K562 (cell line): ENCODE results near the gene CLEC18A. TPM values are rescaled to one million over a fixed set of nuclear protein-coding genes. Genes with fewer than 3 reads are reported as not detected.
A peak's percentile ranks its signal among the peaks of the same experiment; 100 is the strongest.

ENCODE experiments used
- ATAC-seq: fragments of 200-7000 bp; cut with Tn5 transposase; 3 replicates; pipeline ENCODE4 v1.9.1; 2020; ENCODE audit warnings: moderate library complexity
- BruUV-seq: library from RNA; stranded (reverse); fragments of 400-500 nt; replicated peaks from 2 replicates; lab custom pipeline; 2021; lab: Mats Ljungman, UMichigan
- CTCF ChIA-PET: fragments of 300-600 bp; formaldehyde crosslinking; extraction: SDS; loops from one replicate; lab custom pipeline; 2021; ENCODE audit warnings: low intra/inter-chr PET ratio; lab: Yijun Ruan, JAX
- POLR2A ChIA-PET: fragments of 300-600, 350-650 bp; sonication (Branson Sonifier 250); formaldehyde crosslinking; extraction: SDS; loops from one replicate; lab custom pipeline; 2021; ENCODE audit warnings: antibody characterized with exemption, inconsistent platforms; lab: Yijun Ruan, JAX
- DNase-seq, 4 experiments: peaks; one replicate each; pipeline versions ENCODE4 v3.0.0 to v3.0.0-alpha.2; 2011 to 2018; ENCODE audit warnings: low spot score in 3 of 4, mixed read lengths in 3 of 4; ENCODE audit errors: extremely low read depth in 1 of 4
- FAIRE-seq: peaks from 2 replicates; lab custom pipeline; 2011; peaks lifted over from hg19 to GRCh38; lab: Jason Lieb, UNC
- H2AFZ ChIP-seq: 2 replicates; pipeline ENCODE4 v1.6.0; 2011; ENCODE audit warnings: low read depth, low read length, control low read depth, inconsistent platforms
- H3K27ac ChIP-seq: fragments of 200-600 bp; 3 replicates; pipeline ENCODE4 v1.8.0; 2011; ENCODE audit warnings: low read depth, mild to moderate bottlenecking, control low read depth, inconsistent platforms, low read length, moderate library complexity, mixed read lengths; ENCODE audit errors: extremely low read depth
- H3K27me3 ChIP-seq, 2 experiments: fragments of 300-600 bp in 1 of 2; 2 replicates in 1 of 2; 3 replicates in 1 of 2; pipeline versions ENCODE4 v1.6.0 to v1.8.0; 2011; ENCODE audit warnings: inconsistent platforms in 2 of 2, low read length in 2 of 2, mild to moderate bottlenecking in 1 of 2, mixed read lengths in 1 of 2, moderate library complexity in 1 of 2; ENCODE audit not compliant: control insufficient read depth in 2 of 2, insufficient read depth in 2 of 2
- H3K36me3 ChIP-seq: fragments of 300-600 bp; 3 replicates; pipeline ENCODE4 v1.8.0; 2011; ENCODE audit warnings: mild to moderate bottlenecking, low read length, inconsistent platforms; ENCODE audit not compliant: control insufficient read depth, insufficient read depth
- H3K4me1 ChIP-seq, 2 experiments: fragments of 200-600 bp in 1 of 2; replicated peaks in 1 of 2; 2 replicates in 1 of 2; 3 replicates in 1 of 2; pipeline versions ENCODE4 v1.5.1 to v1.8.0; 2011; ENCODE audit warnings: inconsistent platforms in 2 of 2, low read length in 2 of 2, mild to moderate bottlenecking in 1 of 2, mixed read lengths in 1 of 2, moderate library complexity in 1 of 2; ENCODE audit not compliant: control insufficient read depth in 2 of 2, insufficient read depth in 2 of 2
- H3K4me2 ChIP-seq: 2 replicates; pipeline ENCODE4 v1.6.1; 2011; ENCODE audit warnings: low read length, control low read depth, inconsistent platforms, mixed read lengths; ENCODE audit not compliant: insufficient read depth
- H3K4me3 ChIP-seq: fragments of 200-600 bp; sonication (generic), shearing (Covaris generic); 2 replicates; pipeline ENCODE4 v1.5.1; 2016; ENCODE audit warnings: control low read depth, inconsistent platforms
- H3K79me2 ChIP-seq: fragments of 200-600 bp; 3 replicates; pipeline ENCODE4 v1.8.0; 2011; ENCODE audit warnings: low read length, inconsistent platforms; ENCODE audit not compliant: control insufficient read depth, insufficient read depth
- H3K9ac ChIP-seq, 2 experiments: 2 replicates each; pipeline versions ENCODE4 v1.6.0 to v1.6.1; 2011; ENCODE audit warnings: low read depth in 2 of 2, low read length in 2 of 2, control low read depth in 1 of 2, inconsistent platforms in 1 of 2, mild to moderate bottlenecking in 1 of 2, mixed read lengths in 1 of 2; ENCODE audit not compliant: insufficient read depth in 1 of 2
- H3K9me1 ChIP-seq: one replicate; pipeline ENCODE4 v1.6.0; 2011; ENCODE audit warnings: inconsistent platforms, mild to moderate bottlenecking, low read length, moderate library complexity; ENCODE audit not compliant: control insufficient read depth, insufficient read depth
- H3K9me3 ChIP-seq: replicated peaks from 2 replicates; pipeline ENCODE4 v1.5.1; 2011; ENCODE audit warnings: low read depth, low read length, inconsistent platforms; ENCODE audit not compliant: control insufficient read depth, insufficient read depth
- H4K20me1 ChIP-seq: replicated peaks from 2 replicates; pipeline ENCODE4 v1.6.1; 2011; ENCODE audit warnings: low read length, inconsistent platforms, mixed read lengths; ENCODE audit not compliant: control insufficient read depth, insufficient read depth
- ASH1L ChIP-seq: fragments of 450-650 bp; IDR thresholded peaks from 2 replicates; pipeline ENCODE4 v1.6.1; 2018; ENCODE audit warnings: borderline replicate concordance, mild to moderate bottlenecking, low read depth; ENCODE audit not compliant: partially characterized antibody
- CEBPB ChIP-seq: fragments of 450-650 bp; IDR thresholded peaks from 2 replicates; pipeline ENCODE4 v1.6.1; 2016; ENCODE audit warnings: missing genetic modification characterization, missing compliant biosample characterization
- CEBPG ChIP-seq, 3 experiments: fragments of 200-800 bp in 1 of 3; sonication (Bioruptor generic) in 1 of 3; sonication (generic) in 1 of 3; formaldehyde crosslinking in 1 of 3; IDR thresholded peaks in 2 of 3; conservative IDR thresholded peaks in 1 of 3; 2 replicates each; pipeline versions ENCODE4 v1.6.1 to v1.8.0; 2016 to 2022; ENCODE audit warnings: missing compliant biosample characterization in 2 of 3, missing genetic modification characterization in 2 of 3, mild to moderate bottlenecking in 1 of 3, missing genetic modification reagents in 1 of 3
- FOS ChIP-seq: IDR thresholded peaks from 3 replicates; pipeline ENCODE4 v1.6.1; 2011; ENCODE audit not compliant: insufficient read length; ENCODE audit errors: extremely low read depth
- FOXA3 ChIP-seq, 2 experiments: fragments of 450-650 bp in 1 of 2; sonication (generic) in 1 of 2; formaldehyde crosslinking; IDR thresholded peaks in 1 of 2; conservative IDR thresholded peaks in 1 of 2; 2 replicates each; pipeline versions ENCODE4 v1.4.0 to v1.8.0; 2020 to 2022; ENCODE audit warnings: mild to moderate bottlenecking in 2 of 2, missing genetic modification reagents in 1 of 2
- HCFC1 ChIP-seq: IDR thresholded peaks from 2 replicates; pipeline ENCODE4 v1.6.1; 2012; ENCODE audit warnings: low read depth, low read length, improper control_type of control experiment
- USF2 ChIP-seq: sonication (generic); formaldehyde crosslinking; IDR thresholded peaks from 2 replicates; pipeline ENCODE4 v1.5.0; 2020; ENCODE audit warnings: missing genetic modification reagents
- ZNF785 ChIP-seq: fragments of 250-450 bp; sonication (Bioruptor Pico); IDR thresholded peaks from 2 replicates; pipeline ENCODE4 v1.4.0; 2020; ENCODE audit warnings: mild to moderate bottlenecking
- WGBS: fragments of 100-300 bp; shearing (Covaris generic); methylation state at CpG from one replicate; pipeline ENCODE4 v1.1.6; 2016; ENCODE audit warnings: low coverage, mixed read lengths; ENCODE audit not compliant: insufficient coverage; ENCODE audit errors: missing lambda C conversion rate; 5-methylcytosine and 5-hydroxymethylcytosine counted together
- in situ Hi-C: fragments of 300-500 bp; cut with MboI; formaldehyde crosslinking; loops from 4 replicates; pipeline ENCODE4 v1.15.0; 2018; ENCODE audit warnings: inconsistent platforms, mixed read lengths
- intact Hi-C: fragments of 100-400 bp; cut with micrococcal nuclease; formaldehyde crosslinking; loops from 2 replicates; pipeline ENCODE4 v1.14.2; 2022
- polyA plus RNA-seq, 8 experiments: library from polyadenylated mRNA; depleted of rRNA in 4 of 8; stranded (reverse) in 5 of 8; unstranded in 3 of 8; fragments of >200 nt; fragmentation: Nextera tagmentation in 2 of 8; fragmentation: Illumina TruSeq in 1 of 8; extraction: Ambion mirVana in 2 of 8; extraction: Trizol in 1 of 8; gene quantifications; 2 replicates each; pipeline versions ENCODE4 v1.2.1 to v1.2.3, GENCODE V29; 2011 to 2014; ENCODE audit warnings: inconsistent platforms in 1 of 8, missing spikeins in 1 of 8
- total RNA-seq, 7 experiments: library from RNA; depleted of rRNA in 6 of 7; stranded (reverse); fragments of >200 nt in 6 of 7; fragmentation: Illumina TruSeq in 2 of 7; extraction: Trizol in 2 of 7; gene quantifications; 2 replicates each; pipeline versions ENCODE4 v1.2.1 to v1.2.3, GENCODE V29; 2011 to 2021; ENCODE audit warnings: low replicate concordance in 1 of 7

The CLEC18A gene
- total and polyA plus RNA-seq, 9 of the 15 experiments (the other 6 are each of a cell fraction or from before 2014, with no cell fraction given) = 0.08 to 0.33 (median 0.23) TPM; not detected in 2

GRCh38 chr16:69906838-69907401 is 44.2 kb upstream of the CLEC18A start:
- TF ChIP-seq FOS (no peak), HCFC1 (no peak), ASH1L (no peak), ZNF785 (CRISPR knock-in tag) (no peak), FOXA3 (CRISPR knock-in tag; conservative IDR thresholded peaks at IDR 0.05 in 1 of 2, IDR thresholded peaks at IDR 0.05 in 1 of 2) (no peak), USF2 (CRISPR knock-in tag) (no peak), CEBPG (CRISPR knock-in tag; IDR thresholded peaks at IDR 0.05) (no peak), CEBPG (tag; conservative IDR thresholded peaks at IDR 0.05 in 1 of 2, IDR thresholded peaks at IDR 0.05 in 1 of 2) (peak; percentile 29 to 74; a peak in 3 of 4 replicates), CEBPB (tag) (peak; percentile 85)
- no TSS peak for BruUV-seq
- Histone ChIP-seq H3K9ac (no peak overlapping the region), H3K27me3 (no peaks in the 10 kb centered on the region), H3K4me2 (no peak overlapping the region), H4K20me1 (no peaks in the 10 kb centered on the region), H2AFZ (no peak overlapping the region), H3K4me1 (peaks cover 3% of the 10 kb centered on the region in 2 experiments; a peak in 2 of 5 replicates), H3K9me3 (no peaks in the 10 kb centered on the region), H3K27ac (no peak overlapping the region), H3K36me3 (peaks cover 13% of the 10 kb centered on the region; the same call in 2 of the 3 replicates), H3K9me1 (no peaks in the 10 kb centered on the region), H3K79me2 (no peaks in the 10 kb centered on the region), H3K4me3 (no peak overlapping the region)
- DNase-seq (no peak), ATAC-seq (no peak), FAIRE-seq (no peak)
- POLR2A ChIA-PET = interaction anchor here (0.6 to 1.0 kb wide), 2 partner anchors 11 to 218 kb away, joined by 3 read pairs; no protein-coding TSS in a partner anchor
- WGBS = 85% methylated on average over 6 of the region's 6 CpGs
- CTCF ChIA-PET = no interaction called here
- in situ Hi-C loops (no loop called here), intact Hi-C loops (no loop called here)
